Anterior cingulate cortex (tissue), 58 donors: ENCODE results near the gene GNA15.
"Not testable (repeated sequence)": the region's sequence is repeated elsewhere in the genome, so short reads cannot be mapped to it uniquely, and the experiment has no call there.

ENCODE experiments used
- DNase-seq, 58 donors: peaks; one replicate each; lab custom pipeline; 2025; lab: John Stamatoyannopoulos, UW

GNA15 gene

GRCh38 chr19:3186891-3187661 is 51.2 kb downstream of the GNA15 start:
- DNase-seq = no peak

DNA sequence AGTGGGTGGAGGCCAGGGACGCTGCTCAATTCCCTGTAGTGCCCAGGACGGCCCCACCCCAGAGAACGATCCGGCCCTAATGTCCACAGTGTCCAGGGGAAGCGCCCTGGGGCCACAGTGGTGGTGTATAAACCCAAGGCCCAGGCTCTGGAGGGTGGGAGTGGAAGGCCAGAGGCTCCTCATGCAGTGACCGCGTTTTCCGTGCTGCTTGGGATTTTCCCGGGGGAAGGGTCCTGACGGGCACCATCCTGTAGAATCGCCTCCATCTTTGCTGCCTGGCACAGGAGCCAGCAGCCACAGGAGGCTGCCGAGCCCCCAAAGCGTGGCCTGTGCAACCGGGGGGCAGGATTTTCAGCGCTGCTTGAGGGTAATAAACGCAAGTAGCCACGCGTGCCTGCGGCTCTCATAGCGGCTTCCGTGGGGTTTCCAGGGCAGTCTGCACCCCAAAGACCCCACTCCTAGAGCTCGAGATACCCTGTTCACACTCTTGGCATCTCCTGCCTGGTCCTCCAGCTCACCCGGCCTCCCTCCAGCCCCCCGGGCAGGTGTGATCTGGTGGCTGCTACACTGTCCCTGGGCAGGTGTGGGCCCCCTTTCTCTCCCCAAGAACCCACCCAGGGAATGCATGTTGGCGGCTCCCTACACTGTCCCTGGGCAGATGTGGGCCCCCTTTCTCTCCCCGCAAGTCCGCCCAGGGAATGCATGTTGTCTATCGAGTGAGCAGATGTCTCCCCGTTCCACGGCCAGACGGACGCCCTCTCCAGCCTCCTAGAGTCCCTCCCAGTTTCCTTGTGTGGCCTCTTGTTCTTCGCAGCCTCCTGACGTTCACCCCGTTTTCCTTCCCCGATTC is 52.1 kb downstream of the GNA15 start:
- no peak for DNase-seq

DNA sequence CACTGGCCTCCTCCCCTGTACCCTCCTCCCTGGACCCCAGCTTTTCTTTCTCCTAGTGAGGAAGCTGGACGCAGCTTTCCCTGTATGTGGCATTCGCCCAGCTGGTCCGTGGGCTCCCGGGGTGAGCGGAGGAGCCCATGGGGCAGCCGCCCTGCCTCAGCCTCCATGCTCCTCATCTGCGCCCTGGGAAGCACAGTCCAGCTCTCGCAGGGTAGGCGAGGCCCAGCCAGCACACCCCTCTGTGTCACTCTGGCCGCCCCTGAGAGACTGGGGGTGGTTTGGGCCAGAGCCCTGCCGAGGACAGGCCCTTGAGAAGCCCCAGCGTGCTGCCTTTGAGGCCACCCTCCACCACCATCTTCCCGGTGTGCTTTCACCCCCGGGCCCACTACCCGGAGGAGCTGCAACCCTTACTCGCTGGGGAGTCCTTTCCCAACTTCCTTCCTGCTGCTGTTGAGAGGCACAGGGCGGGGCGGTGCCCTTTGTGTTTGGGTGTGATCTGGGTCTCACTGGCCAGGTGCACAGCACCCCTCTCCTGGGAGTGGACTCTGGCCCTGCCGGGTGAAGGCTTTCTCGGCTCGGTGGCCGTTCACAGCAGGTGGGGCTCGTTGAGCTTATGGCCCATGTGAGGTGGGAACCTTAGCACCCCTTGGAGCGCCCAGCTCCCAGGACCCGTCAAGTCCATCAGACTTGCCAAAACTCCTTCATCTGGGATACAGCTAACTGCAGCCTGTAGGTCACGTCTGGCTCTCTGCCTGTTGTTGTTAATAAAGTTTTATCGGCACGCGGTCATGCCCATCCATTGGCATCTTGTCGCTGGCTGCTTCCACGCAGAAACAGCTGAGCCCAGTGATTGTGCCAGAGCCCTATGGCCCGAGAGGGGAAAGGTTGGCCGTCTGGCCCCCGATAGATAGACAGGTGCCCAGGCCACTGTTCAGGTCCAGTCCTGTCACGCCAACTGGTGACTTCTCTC is 53.1 kb downstream of the GNA15 start:
- DNase-seq = no peak

- DNase-seq = no peak
These were observed 54.1 kb downstream of the GNA15 start for GRCh38 chr19:3189702-3190469.

GRCh38 chr19:3190470-3190770 is 54.6 kb downstream of the GNA15 start:
- DNase-seq = no peak

GRCh38 chr19:3190921-3191805 is 55.3 kb downstream of the GNA15 start:
- DNase-seq = no peak

DNA sequence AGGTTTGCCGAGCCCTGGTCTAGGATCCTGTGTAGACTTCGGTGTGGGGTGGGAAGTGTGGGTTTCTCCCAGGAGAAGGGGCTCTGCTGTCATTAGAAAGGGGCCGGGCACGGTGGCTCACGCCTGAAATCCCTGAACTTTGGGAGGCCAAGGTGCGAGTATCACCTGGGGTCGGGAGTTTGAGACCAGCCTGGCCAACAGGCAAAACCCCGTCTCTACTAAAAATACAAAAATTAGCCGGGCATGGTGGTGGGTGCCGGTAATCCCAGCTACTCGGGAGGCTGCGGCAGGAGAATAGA is 55.9 kb downstream of the GNA15 start:
- not testable (repeated sequence) for DNase-seq

DNA sequence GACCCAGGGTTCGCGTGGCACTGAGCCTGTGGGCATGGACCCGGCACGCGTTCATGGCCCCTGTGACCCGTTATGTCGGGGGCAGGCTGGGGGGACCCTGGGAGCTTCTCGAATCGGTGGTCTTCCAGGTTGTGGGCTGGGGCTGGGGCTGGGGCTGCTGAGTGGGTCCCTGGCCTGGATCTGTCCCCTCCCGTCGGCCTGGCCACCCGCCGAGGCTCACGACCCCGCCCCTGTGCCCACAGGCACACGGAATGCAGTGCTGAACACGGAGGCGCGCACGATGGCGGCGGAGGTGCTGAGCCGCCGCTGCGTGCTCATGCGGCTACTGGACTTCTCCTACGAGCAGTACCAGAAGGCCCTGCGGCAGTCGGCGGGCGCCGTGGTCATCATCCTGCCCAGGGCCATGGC is 56.4 kb downstream of the GNA15 start:
- DNase-seq = no peak

- DNase-seq = no peak
These were observed 56.9 kb downstream of the GNA15 start for GRCh38 chr19:3192684-3193083.

DNA sequence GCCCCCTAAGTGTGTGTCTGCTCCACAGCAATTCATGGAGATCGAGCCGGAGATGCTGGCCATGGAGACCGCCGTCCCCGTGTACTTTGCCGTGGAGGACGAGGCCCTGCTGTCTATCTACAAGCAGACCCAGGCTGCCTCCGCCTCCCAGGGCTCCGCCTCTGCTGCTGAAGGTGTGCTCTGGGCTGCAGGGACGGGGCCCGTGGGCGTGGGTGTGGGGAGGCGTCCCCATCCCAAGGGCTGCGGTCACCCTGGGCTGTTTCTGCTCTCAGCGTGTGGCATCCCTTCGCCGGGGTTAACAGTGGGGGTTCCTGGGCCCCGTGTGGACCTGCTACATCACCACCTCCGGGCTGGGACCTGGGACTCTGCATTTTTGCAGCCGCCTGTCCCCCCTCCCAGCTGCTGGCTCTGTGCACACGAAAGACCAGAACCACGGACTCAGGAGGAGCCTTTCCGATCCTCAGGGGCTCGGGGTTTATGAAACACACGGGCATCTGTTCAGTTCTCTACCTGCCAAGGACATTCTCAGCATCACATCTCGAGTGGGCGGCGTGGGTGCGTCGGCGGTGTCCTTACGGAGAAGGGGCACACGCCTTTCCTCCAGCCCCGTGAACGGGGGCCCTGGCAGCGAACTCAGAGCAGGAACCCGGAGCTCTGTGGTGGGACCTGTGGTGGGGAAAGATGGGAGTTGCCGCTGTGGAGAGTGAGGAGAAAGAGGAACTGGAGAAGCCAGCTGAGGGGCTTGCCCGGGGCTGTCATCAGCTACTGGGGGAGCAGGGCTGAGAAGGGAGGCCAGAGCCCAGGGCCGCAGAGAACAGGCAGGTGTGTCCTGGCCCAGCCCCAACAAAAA is 57.6 kb downstream of the GNA15 start:
- no peak for DNase-seq

- DNase-seq = no peak
These were observed 58.6 kb downstream of the GNA15 start for GRCh38 chr19:3194106-3195087.

- DNase-seq = no peak
These were observed 60.5 kb downstream of the GNA15 start for GRCh38 chr19:3196064-3196932.

DNA sequence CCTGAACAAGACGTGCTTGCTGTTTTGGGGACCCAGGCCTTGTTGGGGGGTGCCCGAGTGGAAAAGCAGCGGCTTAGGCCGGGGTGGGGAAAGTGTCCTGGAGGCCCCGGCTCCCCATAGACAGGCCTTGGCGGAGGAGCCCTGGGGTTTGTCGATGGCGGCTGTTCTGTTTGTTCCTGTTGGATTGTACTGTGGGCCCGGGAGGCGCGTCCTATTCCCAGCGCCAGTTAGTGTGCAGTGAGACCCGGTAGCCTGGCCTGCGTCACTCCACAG is 61.0 kb downstream of the GNA15 start:
- no peak for DNase-seq

DNA sequence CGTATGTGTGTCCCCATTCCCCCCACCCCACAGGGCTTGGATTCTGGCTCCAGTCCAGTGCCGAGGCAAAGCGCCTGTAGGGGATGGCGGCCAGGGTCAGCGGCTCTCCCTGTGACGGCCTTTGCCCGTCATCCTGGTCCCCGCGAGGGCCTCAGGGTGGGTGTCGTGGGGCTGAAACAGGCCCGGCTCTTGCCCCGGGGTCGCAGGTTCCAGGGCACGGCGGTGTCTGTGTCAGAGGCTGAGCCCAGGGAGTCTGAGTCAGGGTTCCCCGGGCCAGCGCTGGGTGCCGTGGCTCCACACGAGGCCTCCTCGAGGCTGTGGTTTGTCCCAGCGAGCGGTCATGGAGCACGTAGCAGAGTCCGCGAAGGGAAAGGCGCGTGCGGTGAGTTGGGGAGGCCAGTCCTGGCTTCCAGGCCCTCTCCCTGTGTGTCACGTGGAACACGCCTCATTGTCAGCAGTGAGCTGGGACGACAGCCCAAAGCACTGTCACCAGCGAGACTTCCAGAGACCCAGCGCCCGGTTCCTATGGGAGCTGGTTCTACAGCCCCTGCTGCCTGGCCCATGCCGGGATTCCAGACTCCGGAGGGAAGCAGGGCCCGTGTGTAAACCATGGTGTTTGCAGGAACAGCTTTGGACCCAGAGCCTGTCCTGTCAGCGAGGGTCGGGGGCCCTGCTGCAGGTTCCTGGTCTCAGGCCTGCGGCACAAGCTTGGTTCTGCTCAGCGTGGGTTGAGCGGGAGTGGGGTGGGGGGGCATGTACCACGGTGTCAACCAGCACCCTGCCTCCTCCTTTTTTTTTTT is 63.3 kb downstream of the GNA15 start:
- DNase-seq = no peak

DNA sequence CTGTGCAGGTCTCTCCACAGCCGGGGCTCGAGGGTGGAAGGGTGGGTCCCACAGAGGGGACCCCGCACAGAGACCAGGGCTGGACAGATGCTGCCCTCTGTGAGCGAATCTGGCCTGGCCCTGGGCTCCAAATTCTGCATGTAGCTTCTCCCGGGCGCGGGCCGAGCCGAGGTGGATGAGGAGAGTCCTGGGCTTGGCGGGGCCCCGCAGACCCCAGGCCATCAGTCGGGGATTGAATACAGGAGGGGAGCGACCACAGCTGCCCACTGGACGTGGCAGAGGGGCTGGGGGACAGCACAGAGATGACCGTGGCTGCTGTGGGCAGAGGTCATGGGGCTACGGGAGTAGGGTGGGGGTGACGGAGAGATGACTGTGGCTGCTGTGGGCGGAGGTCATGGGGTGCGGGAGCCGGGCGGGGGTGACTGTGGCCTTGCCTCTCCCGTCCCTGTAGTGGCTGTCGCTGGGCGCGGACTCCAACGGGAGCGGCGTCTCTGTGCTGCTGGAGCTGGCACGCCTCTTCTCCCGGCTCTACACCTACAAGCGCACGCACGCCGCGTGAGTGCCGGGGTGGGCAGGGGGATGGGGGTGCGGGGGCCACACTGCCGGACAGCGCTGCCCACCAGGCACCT is 65.4 kb downstream of the GNA15 start:
- DNase-seq = no peak
